GM12878 (cell line): ENCODE results near the gene TMEM182. TPM values are rescaled to one million over a fixed set of nuclear protein-coding genes. Genes with fewer than 3 reads are reported as not detected.
A peak's percentile ranks its signal among the peaks of the same experiment; 100 is the strongest.

Experiments used
- ATAC-seq: fragments of 200-7000 bp; cut with Tn5 transposase; 3 replicates; pipeline ENCODE4 v1.9.1; 2020; ENCODE audit warnings: mild to moderate bottlenecking, moderate library complexity
- BruUV-seq: library from RNA; stranded (reverse); fragments of 400-500 nt; replicated peaks from 2 replicates; lab custom pipeline; 2021; lab: Mats Ljungman, UMichigan
- CTCF ChIA-PET: fragments of 300-600 bp; sonication (Branson Sonifier 250); formaldehyde crosslinking; extraction: SDS; loops from one replicate; lab custom pipeline; 2021; ENCODE audit warnings: inconsistent platforms; lab: Yijun Ruan, JAX
- POLR2A ChIA-PET: fragments of 350-600 bp; formaldehyde crosslinking; extraction: SDS; loops from one replicate; lab custom pipeline; 2021; ENCODE audit warnings: inconsistent platforms; lab: Charles Lee
- RAD21 ChIA-PET: fragments of 300-600 bp; sonication (Branson Sonifier 250); formaldehyde crosslinking; loops from one replicate; lab custom pipeline; 2023; ENCODE audit warnings: antibody characterized with exemption; ENCODE audit not compliant: unreplicated experiment; lab: Charles Lee
- SMC1A ChIA-PET: fragments of 300-600 bp; sonication (Branson Sonifier 250); formaldehyde crosslinking; loops from one replicate; lab custom pipeline; 2023; ENCODE audit not compliant: unreplicated experiment, uncharacterized antibody; lab: Charles Lee
- DNase-seq: peaks from one replicate; pipeline ENCODE4 v3.0.0-alpha.2; 2011; ENCODE audit warnings: low read depth, low spot score
- FAIRE-seq: peaks from 3 replicates; lab custom pipeline; 2011; peaks lifted over from hg19 to GRCh38; lab: Jason Lieb, UNC
- H2AFZ ChIP-seq: 2 replicates; pipeline ENCODE4 v1.6.0; 2011; ENCODE audit warnings: low read depth, low read length, control low read depth; ENCODE audit not compliant: control insufficient read depth
- H3K27ac ChIP-seq: 2 replicates; pipeline ENCODE4 v1.5.1; 2011; ENCODE audit warnings: control low read depth; ENCODE audit not compliant: control insufficient read depth, insufficient read depth
- H3K27me3 ChIP-seq, 2 experiments: replicated peaks in 1 of 2; 2 replicates each; pipeline versions ENCODE4 v1.6.0 to v1.6.1; 2011; ENCODE audit warnings: low read length in 1 of 2; ENCODE audit not compliant: control insufficient read depth in 2 of 2, insufficient read depth in 2 of 2
- H3K36me3 ChIP-seq, 2 experiments: 2 replicates each; pipeline ENCODE4 v1.5.1; 2011; ENCODE audit warnings: low read length in 1 of 2; ENCODE audit not compliant: control insufficient read depth in 2 of 2, insufficient read depth in 2 of 2
- H3K4me1 ChIP-seq: 2 replicates; pipeline ENCODE4 v1.6.1; 2011; ENCODE audit warnings: mild to moderate bottlenecking, low read length, moderate library complexity, mixed read lengths; ENCODE audit not compliant: control insufficient read depth, insufficient read depth
- H3K4me2 ChIP-seq: 2 replicates; pipeline ENCODE4 v1.6.0; 2011; ENCODE audit warnings: control low read depth; ENCODE audit not compliant: control insufficient read depth, insufficient read depth
- H3K4me3 ChIP-seq: fragments of 200-600 bp; sonication (generic); 2 replicates; pipeline ENCODE4 v1.5.1; 2016
- H3K79me2 ChIP-seq: 2 replicates; pipeline ENCODE4 v1.6.0; 2011; ENCODE audit warnings: low read length; ENCODE audit not compliant: control insufficient read depth, insufficient read depth
- H3K9ac ChIP-seq: 2 replicates; pipeline ENCODE4 v1.8.0; 2011; ENCODE audit warnings: low read length, control low read depth, mixed read lengths; ENCODE audit not compliant: control insufficient read depth, insufficient read depth
- H3K9me3 ChIP-seq: replicated peaks from 3 replicates; pipeline ENCODE4 v1.5.1; 2011; ENCODE audit warnings: mild to moderate bottlenecking, low read length; ENCODE audit not compliant: control insufficient read depth, insufficient read depth
- H4K20me1 ChIP-seq: 2 replicates; pipeline ENCODE4 v1.6.0; 2011; ENCODE audit not compliant: control insufficient read depth, insufficient read depth
- BCL11A ChIP-seq: IDR thresholded peaks from 2 replicates; pipeline ENCODE4 v1.6.1; 2011; ENCODE audit warnings: low read depth, low read length
- CBX5 ChIP-seq: sonication (generic); IDR thresholded peaks from 2 replicates; pipeline ENCODE4 v1.6.1; 2016; ENCODE audit warnings: low read depth, moderate library complexity, mild to moderate bottlenecking, inconsistent platforms
- ETV6 ChIP-seq, 2 experiments: fragments of 450-650 bp in 1 of 2; IDR thresholded peaks in 1 of 2; conservative IDR thresholded peaks in 1 of 2; 2 replicates each; pipeline ENCODE4 v1.6.1; 2014; ENCODE audit warnings: antibody characterized with exemption in 1 of 2, borderline replicate concordance in 1 of 2, low read depth in 1 of 2, mild to moderate bottlenecking in 1 of 2, moderate library complexity in 1 of 2
- FOXM1 ChIP-seq: IDR thresholded peaks from 2 replicates; pipeline ENCODE4 v1.6.1; 2012; ENCODE audit warnings: low read depth, mild to moderate bottlenecking, inconsistent platforms, low read length, moderate library complexity
- MYB ChIP-seq: fragments of 150-350 bp; IDR thresholded peaks from 2 replicates; pipeline ENCODE4 v1.6.1; 2014; ENCODE audit warnings: mild to moderate bottlenecking, low read depth, low read length, borderline replicate concordance
- PAX8 ChIP-seq: fragments of 450-650 bp; IDR thresholded peaks from 2 replicates; pipeline ENCODE4 v1.6.1; 2017; ENCODE audit warnings: mild to moderate bottlenecking, moderate library complexity
- RB1 ChIP-seq: fragments of 450-650 bp; formaldehyde crosslinking; IDR thresholded peaks from 2 replicates; pipeline ENCODE4 v1.6.1; 2017; ENCODE audit warnings: mild to moderate bottlenecking, borderline replicate concordance
- SIX5 ChIP-seq: IDR thresholded peaks from 2 replicates; pipeline ENCODE4 v1.6.1; 2011; ENCODE audit warnings: mild to moderate bottlenecking, low read depth, low read length, moderate library complexity; ENCODE audit not compliant: severe bottlenecking
- SREBF1 ChIP-seq: IDR thresholded peaks from 2 replicates; pipeline ENCODE4 v1.6.1; 2012; ENCODE audit warnings: mild to moderate bottlenecking, low read length
- SRF ChIP-seq, 2 experiments: IDR thresholded peaks; 2 replicates each; pipeline ENCODE4 v1.6.1; 2011; ENCODE audit warnings: low read depth in 2 of 2, low read length in 2 of 2, mild to moderate bottlenecking in 1 of 2, moderate library complexity in 1 of 2
- STAT1 ChIP-seq: fragments of 450-650 bp; conservative IDR thresholded peaks from 2 replicates; pipeline ENCODE4 v1.6.1; 2014; ENCODE audit warnings: antibody characterized with exemption, mild to moderate bottlenecking
- SUZ12 ChIP-seq: fragments of 200-600 bp; sonication (generic); IDR thresholded peaks from one replicate; pipeline ENCODE4 v1.6.1; 2018; ENCODE audit warnings: antibody characterized with exemption, mild to moderate bottlenecking; ENCODE audit not compliant: unreplicated experiment
- WGBS: methylation state at CpG from one replicate; pipeline ENCODE4 v1.1.6; 2016; ENCODE audit warnings: low lambda C conversion rate; ENCODE audit not compliant: insufficient replicate concordance, insufficient coverage; ENCODE audit errors: missing lambda C conversion rate; 5-methylcytosine and 5-hydroxymethylcytosine counted together
- in situ Hi-C: fragments of 300-500 bp; cut with MboI; formaldehyde crosslinking; loops from 9 replicates; pipeline ENCODE4 v1.14.3; 2018; ENCODE audit warnings: mixed read lengths
- intact Hi-C: fragments of 100-400 bp; cut with micrococcal nuclease; formaldehyde crosslinking; loops from one replicate; pipeline ENCODE4 v1.14.2; 2022; ENCODE audit not compliant: unreplicated experiment
- polyA plus RNA-seq, 11 experiments: library from polyadenylated mRNA; depleted of rRNA in 4 of 11; unstranded in 6 of 11; stranded (reverse) in 5 of 11; fragments of >200 nt; fragmentation: Nextera tagmentation in 4 of 11; fragmentation: Illumina TruSeq in 1 of 11; extraction: Ambion mirVana in 4 of 11; extraction: Trizol in 1 of 11; gene quantifications; 1 replicate in 1 of 11; 2 replicates in 10 of 11; pipeline versions ENCODE4 v1.2.1 to v1.2.3, GENCODE V29; 2011 to 2016; ENCODE audit warnings: inconsistent platforms in 2 of 11, missing spikeins in 2 of 11, low read depth in 1 of 11
- total RNA-seq, 4 experiments: library from RNA; depleted of rRNA in 3 of 4; stranded (reverse); fragments of >200 nt in 3 of 4; fragmentation: Illumina TruSeq in 1 of 4; extraction: Trizol in 1 of 4; gene quantifications; 2 replicates each; pipeline versions ENCODE4 v1.2.1 to v1.2.3, GENCODE V29; 2013 to 2021
- TF ChIP-seq, protein P1 (sequence below): fragments of 450-650 bp; IDR thresholded peaks from 2 replicates; pipeline ENCODE4 v1.6.1; 2017; ENCODE audit warnings: mild to moderate bottlenecking
- TF ChIP-seq, protein P2 (sequence below): fragments of 450-650 bp; IDR thresholded peaks from 2 replicates; pipeline ENCODE4 v1.6.1; 2016; ENCODE audit warnings: mild to moderate bottlenecking
- TF ChIP-seq, protein P3 (sequence below): fragments of 450-650 bp; IDR thresholded peaks from 2 replicates; pipeline ENCODE4 v1.6.1; 2016; ENCODE audit warnings: mild to moderate bottlenecking
- TF ChIP-seq, protein P4 (sequence below): IDR thresholded peaks from 2 replicates; pipeline ENCODE4 v1.6.1; 2011; ENCODE audit warnings: low read depth, low read length, improper control_type of control experiment, borderline replicate concordance
- TF ChIP-seq, protein P5 (sequence below): IDR thresholded peaks from 2 replicates; pipeline ENCODE4 v1.6.1; 2012; ENCODE audit warnings: low read depth, low read length, improper control_type of control experiment

Gene TMEM182
- total and polyA plus RNA-seq, 10 of the 15 experiments (the other 5 are each of a cell fraction or from before 2014, with no cell fraction given), result 1.8 to 5.4 (median 3.1) TPM

DNA sequence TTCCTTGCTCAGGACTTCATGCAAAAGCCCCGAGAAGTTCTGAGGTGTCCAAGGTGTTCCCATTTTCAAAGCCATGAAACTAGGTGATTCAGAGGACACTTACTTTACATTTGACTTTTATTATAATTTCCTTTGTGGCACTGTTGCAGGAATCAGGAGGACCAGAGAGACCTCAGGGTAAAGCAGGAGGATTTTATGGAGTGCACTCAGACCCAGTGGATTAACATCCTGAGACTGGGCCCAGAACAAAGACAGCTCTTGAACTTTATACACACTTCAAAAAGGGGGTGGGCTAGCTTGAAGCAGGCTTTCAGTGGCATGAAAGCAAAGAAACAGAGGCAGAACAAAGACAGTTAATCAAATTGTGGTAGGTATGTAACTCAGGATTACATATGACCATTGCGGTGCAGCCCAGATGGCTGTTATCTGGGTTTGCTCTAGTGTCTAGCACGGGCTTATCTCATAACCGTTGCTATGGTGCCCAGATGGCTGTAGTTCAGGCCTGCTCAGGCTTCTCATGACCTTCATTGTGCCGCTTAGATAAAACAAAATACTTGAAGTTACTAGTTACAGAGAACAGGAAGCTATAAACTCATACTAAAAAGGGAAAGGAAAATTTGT, 39.4 kb downstream of the TMEM182 start:
- DNase-seq, result no peak
- WGBS, result 59% methylated on average over 5 of the region's 5 CpGs
- no peak for ATAC-seq
- SMC1A ChIA-PET, result no interaction called here
- Histone ChIP-seq H2AFZ (no peak overlapping the region), H3K36me3 (no peaks in the 10 kb centered on the region), H4K20me1 (no peaks in the 10 kb centered on the region), H3K9me3 (peaks cover 6% of the 10 kb centered on the region), H3K4me2 (no peak overlapping the region), H3K27me3 (no peaks in the 10 kb centered on the region), H3K9ac (no peak overlapping the region), H3K79me2 (no peaks in the 10 kb centered on the region), H3K4me1 (peaks cover 3% of the 10 kb centered on the region), H3K4me3 (no peak overlapping the region), H3K27ac (no peak overlapping the region)
- CTCF ChIA-PET, result interaction anchor here (1.4 to 2.1 kb wide), 2 partner anchors 40 to 48 kb away, joined by 5 to 8 read pairs; no protein-coding TSS in a partner anchor
- TF ChIP-seq SRF (IDR thresholded peaks at IDR 0.05; ENCODE audit: low read depth in 2 of 2, low read length in 2 of 2) (no peak), ETV6 (conservative IDR thresholded peaks at IDR 0.05 in 1 of 2, IDR thresholded peaks at IDR 0.05 in 1 of 2; ENCODE audit: borderline replicate concordance in 1 of 2, low read depth in 1 of 2) (no peak), STAT1 (no peak), PAX8 (no peak), MYB (no peak), SIX5 (no peak), BCL11A (no peak), CBX5 (peak; percentile 94), FOXM1 (no peak), SREBF1 (no peak), SUZ12 (no peak), RB1 (no peak)
- TF ChIP-seq, protein P1, sequence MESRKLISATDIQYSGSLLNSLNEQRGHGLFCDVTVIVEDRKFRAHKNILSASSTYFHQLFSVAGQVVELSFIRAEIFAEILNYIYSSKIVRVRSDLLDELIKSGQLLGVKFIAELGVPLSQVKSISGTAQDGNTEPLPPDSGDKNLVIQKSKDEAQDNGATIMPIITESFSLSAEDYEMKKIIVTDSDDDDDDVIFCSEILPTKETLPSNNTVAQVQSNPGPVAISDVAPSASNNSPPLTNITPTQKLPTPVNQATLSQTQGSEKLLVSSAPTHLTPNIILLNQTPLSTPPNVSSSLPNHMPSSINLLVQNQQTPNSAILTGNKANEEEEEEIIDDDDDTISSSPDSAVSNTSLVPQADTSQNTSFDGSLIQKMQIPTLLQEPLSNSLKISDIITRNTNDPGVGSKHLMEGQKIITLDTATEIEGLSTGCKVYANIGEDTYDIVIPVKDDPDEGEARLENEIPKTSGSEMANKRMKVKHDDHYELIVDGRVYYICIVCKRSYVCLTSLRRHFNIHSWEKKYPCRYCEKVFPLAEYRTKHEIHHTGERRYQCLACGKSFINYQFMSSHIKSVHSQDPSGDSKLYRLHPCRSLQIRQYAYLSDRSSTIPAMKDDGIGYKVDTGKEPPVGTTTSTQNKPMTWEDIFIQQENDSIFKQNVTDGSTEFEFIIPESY, result 0 out of 2 replicates have a peak, but pooled peaks have one; percentile 24
- TF ChIP-seq, protein P2, sequence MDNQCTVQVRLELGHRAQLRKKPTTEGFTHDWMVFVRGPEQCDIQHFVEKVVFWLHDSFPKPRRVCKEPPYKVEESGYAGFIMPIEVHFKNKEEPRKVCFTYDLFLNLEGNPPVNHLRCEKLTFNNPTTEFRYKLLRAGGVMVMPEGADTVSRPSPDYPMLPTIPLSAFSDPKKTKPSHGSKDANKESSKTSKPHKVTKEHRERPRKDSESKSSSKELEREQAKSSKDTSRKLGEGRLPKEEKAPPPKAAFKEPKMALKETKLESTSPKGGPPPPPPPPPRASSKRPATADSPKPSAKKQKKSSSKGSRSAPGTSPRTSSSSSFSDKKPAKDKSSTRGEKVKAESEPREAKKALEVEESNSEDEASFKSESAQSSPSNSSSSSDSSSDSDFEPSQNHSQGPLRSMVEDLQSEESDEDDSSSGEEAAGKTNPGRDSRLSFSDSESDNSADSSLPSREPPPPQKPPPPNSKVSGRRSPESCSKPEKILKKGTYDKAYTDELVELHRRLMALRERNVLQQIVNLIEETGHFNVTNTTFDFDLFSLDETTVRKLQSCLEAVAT, result no peak
- TF ChIP-seq, protein P3, sequence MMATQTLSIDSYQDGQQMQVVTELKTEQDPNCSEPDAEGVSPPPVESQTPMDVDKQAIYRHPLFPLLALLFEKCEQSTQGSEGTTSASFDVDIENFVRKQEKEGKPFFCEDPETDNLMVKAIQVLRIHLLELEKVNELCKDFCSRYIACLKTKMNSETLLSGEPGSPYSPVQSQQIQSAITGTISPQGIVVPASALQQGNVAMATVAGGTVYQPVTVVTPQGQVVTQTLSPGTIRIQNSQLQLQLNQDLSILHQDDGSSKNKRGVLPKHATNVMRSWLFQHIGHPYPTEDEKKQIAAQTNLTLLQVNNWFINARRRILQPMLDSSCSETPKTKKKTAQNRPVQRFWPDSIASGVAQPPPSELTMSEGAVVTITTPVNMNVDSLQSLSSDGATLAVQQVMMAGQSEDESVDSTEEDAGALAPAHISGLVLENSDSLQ, result no peak
- TF ChIP-seq, protein P4, sequence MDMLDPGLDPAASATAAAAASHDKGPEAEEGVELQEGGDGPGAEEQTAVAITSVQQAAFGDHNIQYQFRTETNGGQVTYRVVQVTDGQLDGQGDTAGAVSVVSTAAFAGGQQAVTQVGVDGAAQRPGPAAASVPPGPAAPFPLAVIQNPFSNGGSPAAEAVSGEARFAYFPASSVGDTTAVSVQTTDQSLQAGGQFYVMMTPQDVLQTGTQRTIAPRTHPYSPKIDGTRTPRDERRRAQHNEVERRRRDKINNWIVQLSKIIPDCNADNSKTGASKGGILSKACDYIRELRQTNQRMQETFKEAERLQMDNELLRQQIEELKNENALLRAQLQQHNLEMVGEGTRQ, result no peak
- TF ChIP-seq, protein P5, sequence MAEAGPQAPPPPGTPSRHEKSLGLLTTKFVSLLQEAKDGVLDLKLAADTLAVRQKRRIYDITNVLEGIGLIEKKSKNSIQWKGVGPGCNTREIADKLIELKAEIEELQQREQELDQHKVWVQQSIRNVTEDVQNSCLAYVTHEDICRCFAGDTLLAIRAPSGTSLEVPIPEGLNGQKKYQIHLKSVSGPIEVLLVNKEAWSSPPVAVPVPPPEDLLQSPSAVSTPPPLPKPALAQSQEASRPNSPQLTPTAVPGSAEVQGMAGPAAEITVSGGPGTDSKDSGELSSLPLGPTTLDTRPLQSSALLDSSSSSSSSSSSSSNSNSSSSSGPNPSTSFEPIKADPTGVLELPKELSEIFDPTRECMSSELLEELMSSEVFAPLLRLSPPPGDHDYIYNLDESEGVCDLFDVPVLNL, result no peak
- POLR2A ChIA-PET, result no interaction called here
- RAD21 ChIA-PET, result no interaction called here
- FAIRE-seq, result no peak
- intact Hi-C loops (loop anchor here (10.0 kb wide), 1 partner anchor 186 kb away; the partner anchor contains the start of gene SLC9A2), in situ Hi-C loops (no loop called here)
- no TSS peak for BruUV-seq
